GM10248 (cell line): ENCODE measurements around the gene TLNRD1.

Experiments
- CTCF ChIA-PET: fragments of 300-600 bp; sonication (Branson Sonifier 250); formaldehyde crosslinking; extraction: SDS; loops from one replicate; lab custom pipeline; 2021; ENCODE audit warnings: antibody characterized with exemption; lab: Yijun Ruan, JAX
- POLR2A ChIA-PET: fragments of 350-650 bp; sonication (Branson Sonifier 250); formaldehyde crosslinking; extraction: SDS; loops from one replicate; lab custom pipeline; 2020; ENCODE audit warnings: antibody characterized with exemption; lab: Yijun Ruan, JAX
- DNase-seq: peaks from one replicate; pipeline ENCODE4 v3.0.0; 2012; ENCODE audit errors: extremely low spot score
- TF ChIP-seq, protein P1 (sequence below): IDR thresholded peaks from 2 replicates; pipeline ENCODE4 v1.5.1; 2012; ENCODE audit warnings: mild to moderate bottlenecking, low read depth; ENCODE audit errors: extremely low read depth, missing control alignments, control extremely low read depth

Gene TLNRD1

DNA sequence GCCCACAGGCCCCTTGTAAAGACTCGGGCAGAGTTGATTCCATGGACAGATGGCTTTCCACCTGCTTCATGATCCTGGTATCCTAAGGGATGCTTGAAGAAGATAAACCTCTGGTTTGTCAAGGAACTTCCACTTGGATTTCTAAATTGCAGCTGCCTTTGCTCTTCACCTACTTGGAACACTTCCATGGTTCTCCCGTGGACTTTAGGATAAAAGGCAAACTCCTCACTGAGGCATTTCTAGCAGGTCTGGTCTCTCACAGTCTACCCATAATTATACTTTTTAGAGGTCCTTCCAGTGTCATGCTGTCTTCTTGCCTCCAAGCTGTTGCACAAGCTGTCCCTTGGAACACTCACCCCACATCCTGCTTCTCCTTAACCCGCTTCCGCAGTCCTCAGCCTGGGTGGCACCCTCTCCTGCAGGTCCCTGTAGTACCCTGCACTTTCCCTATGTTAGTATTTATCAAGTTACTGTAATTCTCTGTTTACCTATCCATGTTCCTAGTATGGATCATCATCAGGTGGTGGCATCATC is 12.7 kb downstream of the TLNRD1 start:
- DNase-seq, result no peak
- ChIA-PET POLR2A (no interaction called here), CTCF (interaction anchor here (1.2 to 2.7 kb wide), 2 partner anchors 22 to 253 kb away, joined by 4 to 8 read pairs; no protein-coding TSS in a partner anchor)
- TF ChIP-seq, protein P1, sequence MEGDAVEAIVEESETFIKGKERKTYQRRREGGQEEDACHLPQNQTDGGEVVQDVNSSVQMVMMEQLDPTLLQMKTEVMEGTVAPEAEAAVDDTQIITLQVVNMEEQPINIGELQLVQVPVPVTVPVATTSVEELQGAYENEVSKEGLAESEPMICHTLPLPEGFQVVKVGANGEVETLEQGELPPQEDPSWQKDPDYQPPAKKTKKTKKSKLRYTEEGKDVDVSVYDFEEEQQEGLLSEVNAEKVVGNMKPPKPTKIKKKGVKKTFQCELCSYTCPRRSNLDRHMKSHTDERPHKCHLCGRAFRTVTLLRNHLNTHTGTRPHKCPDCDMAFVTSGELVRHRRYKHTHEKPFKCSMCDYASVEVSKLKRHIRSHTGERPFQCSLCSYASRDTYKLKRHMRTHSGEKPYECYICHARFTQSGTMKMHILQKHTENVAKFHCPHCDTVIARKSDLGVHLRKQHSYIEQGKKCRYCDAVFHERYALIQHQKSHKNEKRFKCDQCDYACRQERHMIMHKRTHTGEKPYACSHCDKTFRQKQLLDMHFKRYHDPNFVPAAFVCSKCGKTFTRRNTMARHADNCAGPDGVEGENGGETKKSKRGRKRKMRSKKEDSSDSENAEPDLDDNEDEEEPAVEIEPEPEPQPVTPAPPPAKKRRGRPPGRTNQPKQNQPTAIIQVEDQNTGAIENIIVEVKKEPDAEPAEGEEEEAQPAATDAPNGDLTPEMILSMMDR, result no peak

DNA sequence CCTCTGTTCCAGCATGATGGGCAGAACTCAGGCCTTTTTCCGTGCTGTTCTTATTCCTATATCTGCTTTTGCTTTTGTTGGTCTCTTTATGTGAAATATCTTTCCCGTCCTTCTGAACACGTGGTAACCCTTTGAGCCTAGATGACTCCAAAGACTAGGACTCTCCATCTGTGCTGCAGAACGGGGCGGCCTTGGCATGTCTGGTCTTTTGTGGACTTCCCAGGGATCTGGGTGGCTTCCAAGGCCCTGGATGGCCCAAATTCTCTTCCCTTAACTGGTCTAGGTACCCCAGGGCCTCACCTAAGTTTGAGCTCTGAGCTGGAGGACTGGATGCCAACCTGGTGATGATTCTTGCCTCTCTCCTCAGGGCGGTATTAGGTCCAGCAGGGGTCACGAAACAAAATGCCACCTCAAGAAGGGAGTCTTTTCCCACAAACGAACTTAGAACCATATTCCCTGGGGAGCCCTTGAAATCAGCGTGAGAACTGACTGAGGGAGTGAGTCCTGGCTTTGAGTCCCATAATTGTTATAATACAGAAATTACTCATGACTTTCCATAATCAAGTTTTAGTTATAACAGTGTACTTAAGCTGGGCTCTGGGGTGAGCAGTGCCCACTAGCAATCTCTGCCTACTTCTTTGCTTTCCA is 13.8 kb downstream of the TLNRD1 start:
- ChIA-PET CTCF (interaction anchor here (1.0 to 1.5 kb wide), 3 partner anchors 9 to 37 kb away, joined by 3 to 6 read pairs (median 4); no protein-coding TSS in a partner anchor), POLR2A (no interaction called here)
- TF ChIP-seq, protein P1, result no peak
- no peak for DNase-seq

DNA sequence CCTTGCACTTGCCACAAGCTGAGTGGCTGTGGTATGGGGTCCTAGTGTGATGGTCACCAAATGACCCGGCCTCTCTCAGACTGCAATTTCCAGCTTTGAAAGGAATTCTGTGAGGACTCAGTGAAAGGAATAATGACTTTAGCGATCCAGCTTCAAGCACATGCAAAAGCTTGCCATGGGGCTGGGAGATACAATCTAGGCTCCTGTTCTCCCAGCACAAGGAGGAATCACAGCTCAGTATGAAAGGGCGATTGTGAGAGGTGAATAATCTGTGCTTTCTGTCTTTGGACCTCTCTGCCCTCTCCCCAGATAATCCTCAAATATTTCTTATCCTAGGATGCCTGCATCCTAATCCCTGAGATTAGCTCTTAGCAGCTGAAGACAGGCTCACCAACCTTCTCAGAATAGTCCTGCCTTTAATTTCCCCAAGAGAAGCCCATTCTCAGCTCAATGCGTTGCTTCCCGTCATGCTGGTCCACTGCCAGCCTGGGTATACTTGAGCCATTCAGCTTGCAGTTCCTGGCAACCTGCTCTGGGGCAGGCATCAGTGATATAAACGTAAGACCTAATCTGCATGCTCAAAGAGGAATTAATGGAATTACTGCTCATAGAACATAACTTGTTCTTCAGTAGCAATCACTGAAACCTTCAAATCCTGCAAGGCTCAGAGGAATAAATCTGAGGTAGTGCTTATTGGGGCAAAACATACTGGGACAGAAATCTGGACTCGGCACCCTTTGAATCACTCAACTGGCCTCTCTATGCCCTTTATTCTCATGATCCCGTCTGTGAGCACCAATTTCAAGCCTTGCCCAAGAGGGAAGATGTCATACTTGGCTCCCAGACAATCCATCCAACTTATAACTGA is 15.1 kb downstream of the TLNRD1 start:
- POLR2A ChIA-PET, result interaction anchor here (0.9 kb wide), 1 partner anchor 11 kb away, joined by 3 read pairs; no protein-coding TSS in a partner anchor
- TF ChIP-seq, protein P1, result no peak
- no peak for DNase-seq
- CTCF ChIA-PET, result interaction anchor here (1.4 to 1.5 kb wide), 2 partner anchors 8 to 16 kb away, joined by 4 to 6 read pairs; no protein-coding TSS in a partner anchor

DNA sequence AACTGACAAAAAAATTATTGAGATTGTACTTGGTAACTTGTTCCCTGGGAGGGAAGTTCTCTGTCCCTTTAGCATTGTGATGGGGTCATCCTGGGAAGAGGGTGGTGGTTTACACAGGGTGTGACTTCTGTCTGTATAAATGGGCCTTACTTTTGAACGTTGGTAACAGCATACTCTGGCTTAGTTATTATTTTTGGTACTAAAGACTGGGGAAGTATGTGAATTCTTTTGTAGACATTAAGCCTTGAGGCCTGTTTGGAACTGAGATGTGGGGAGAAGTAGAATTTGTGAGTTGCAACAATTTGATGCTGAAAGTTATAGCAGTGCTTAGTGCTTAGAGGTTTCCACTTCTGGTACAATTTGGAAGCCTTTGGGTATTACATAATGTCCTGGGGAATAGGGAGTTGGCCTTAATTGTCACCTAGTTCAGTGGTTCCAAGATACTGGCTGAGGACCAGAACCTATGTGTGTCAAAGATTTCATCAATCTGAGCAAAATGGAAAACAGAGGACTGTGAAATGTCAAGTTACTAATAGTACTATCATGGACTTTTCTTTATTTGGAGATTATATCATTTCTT is 15.9 kb downstream of the TLNRD1 start:
- TF ChIP-seq, protein P1, result no peak
- ChIA-PET CTCF (interaction anchor here (1.4 to 1.7 kb wide), 3 partner anchors 13 to 250 kb away, joined by 3 to 6 read pairs (median 3); no protein-coding TSS in a partner anchor), POLR2A (no interaction called here)
- DNase-seq, result no peak

- TF ChIP-seq, protein P1, result no peak
- CTCF ChIA-PET, result interaction anchor here (1.3 to 1.7 kb wide), 2 partner anchors 12 to 245 kb away, joined by 3 read pairs; no protein-coding TSS in a partner anchor
- DNase-seq, result no peak
- POLR2A ChIA-PET, result no interaction called here
Observed at GRCh38 chr15:81018197-81018596, 17.5 kb downstream of the TLNRD1 start.

DNA sequence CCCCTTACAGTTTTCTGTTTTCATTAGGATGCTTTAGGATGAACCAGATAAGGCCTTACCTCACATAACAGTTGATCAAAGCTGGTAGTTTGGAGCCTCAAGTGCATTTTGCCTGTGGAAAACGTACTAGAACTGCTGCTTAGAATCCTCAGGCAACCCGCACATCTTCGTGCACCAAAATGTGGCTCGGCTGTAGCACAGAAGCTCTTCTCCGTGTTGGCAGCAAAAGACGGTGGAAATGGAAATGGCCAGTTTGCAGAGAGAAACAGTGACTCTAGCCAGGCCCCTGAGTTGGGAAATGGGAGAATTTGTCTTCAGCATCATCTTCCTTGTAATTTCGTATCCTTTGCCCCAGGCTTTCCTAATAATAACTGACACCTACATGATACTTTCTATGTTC is 20.6 kb downstream of the TLNRD1 start:
- CTCF ChIA-PET, result interaction anchor here (1.4 to 2.0 kb wide), 3 partner anchors 9 to 55 kb away, joined by 4 to 6 read pairs (median 4); no protein-coding TSS in a partner anchor

More for the DNA sequence above, 20.6 kb downstream of the TLNRD1 start:
- no peak for DNase-seq
- POLR2A ChIA-PET, result no interaction called here
- TF ChIP-seq, protein P1, result no peak
